ENCODE data around the gene RBKS.

DNA sequence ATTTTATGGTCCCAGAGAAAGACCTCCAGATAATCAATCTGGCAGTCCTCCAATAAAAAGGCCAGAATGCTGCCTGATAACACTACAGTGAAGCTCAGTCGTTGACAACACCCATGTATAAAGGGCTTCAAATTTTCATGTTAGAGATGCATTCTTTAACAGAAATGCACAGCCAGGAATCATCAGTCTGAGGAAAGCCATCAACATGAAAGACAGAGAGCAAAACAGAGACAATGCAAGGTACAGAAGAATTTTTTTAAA, 14.1 kb upstream of the RBKS start:
- TF ChIP-seq, protein P1, sequence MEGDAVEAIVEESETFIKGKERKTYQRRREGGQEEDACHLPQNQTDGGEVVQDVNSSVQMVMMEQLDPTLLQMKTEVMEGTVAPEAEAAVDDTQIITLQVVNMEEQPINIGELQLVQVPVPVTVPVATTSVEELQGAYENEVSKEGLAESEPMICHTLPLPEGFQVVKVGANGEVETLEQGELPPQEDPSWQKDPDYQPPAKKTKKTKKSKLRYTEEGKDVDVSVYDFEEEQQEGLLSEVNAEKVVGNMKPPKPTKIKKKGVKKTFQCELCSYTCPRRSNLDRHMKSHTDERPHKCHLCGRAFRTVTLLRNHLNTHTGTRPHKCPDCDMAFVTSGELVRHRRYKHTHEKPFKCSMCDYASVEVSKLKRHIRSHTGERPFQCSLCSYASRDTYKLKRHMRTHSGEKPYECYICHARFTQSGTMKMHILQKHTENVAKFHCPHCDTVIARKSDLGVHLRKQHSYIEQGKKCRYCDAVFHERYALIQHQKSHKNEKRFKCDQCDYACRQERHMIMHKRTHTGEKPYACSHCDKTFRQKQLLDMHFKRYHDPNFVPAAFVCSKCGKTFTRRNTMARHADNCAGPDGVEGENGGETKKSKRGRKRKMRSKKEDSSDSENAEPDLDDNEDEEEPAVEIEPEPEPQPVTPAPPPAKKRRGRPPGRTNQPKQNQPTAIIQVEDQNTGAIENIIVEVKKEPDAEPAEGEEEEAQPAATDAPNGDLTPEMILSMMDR (IDR thresholded peaks at IDR 0.05 in 8 of 11, conservative IDR thresholded peaks at IDR 0.05 in 3 of 11), result no peak
- no peak for TF ChIP-seq POLR2A (IDR thresholded peaks at IDR 0.05)

Data from spleen (tissue), 7 donors.